GM12878 (cell line): ENCODE data around the gene COL11A2. TPM values are rescaled to one million over a fixed set of nuclear protein-coding genes. Genes with fewer than 3 reads are reported as not detected.

ENCODE experiments used
- CEBPB ChIP-seq, 2 experiments: fragments of 150-350 bp in 1 of 2; IDR thresholded peaks; 2 replicates each; pipeline ENCODE4 v1.6.1; 2012 to 2014; ENCODE audit warnings: low read depth in 2 of 2, low read length in 2 of 2, borderline replicate concordance in 1 of 2, inconsistent platforms in 1 of 2
- E2F8 ChIP-seq: fragments of 450-650 bp; IDR thresholded peaks from 2 replicates; pipeline ENCODE4 v1.6.1; 2018; ENCODE audit warnings: mild to moderate bottlenecking, low read depth, moderate library complexity; ENCODE audit not compliant: partially characterized antibody
- GABPA ChIP-seq: IDR thresholded peaks from 2 replicates; pipeline ENCODE4 v1.6.1; 2014; ENCODE audit warnings: antibody characterized with exemption, low read depth, mild to moderate bottlenecking, inconsistent platforms
- IRF3 ChIP-seq: fragments of 450-650 bp; IDR thresholded peaks from 2 replicates; pipeline ENCODE4 v1.6.1; 2014; ENCODE audit warnings: mild to moderate bottlenecking
- POLR2AphosphoS2 ChIP-seq: IDR thresholded peaks from 2 replicates; pipeline ENCODE4 v1.6.1; 2011; ENCODE audit warnings: low read depth, mild to moderate bottlenecking, low read length, improper control_type of control experiment, moderate library complexity
- RAD21 ChIP-seq: IDR thresholded peaks from 2 replicates; pipeline ENCODE4 v1.6.1; 2011; ENCODE audit warnings: mild to moderate bottlenecking, low read depth, low read length, moderate library complexity; ENCODE audit not compliant: insufficient read depth
- RUNX3 ChIP-seq: IDR thresholded peaks from 2 replicates; pipeline ENCODE4 v1.6.1; 2012; ENCODE audit warnings: low read length, inconsistent platforms
- STAT1 ChIP-seq: fragments of 450-650 bp; conservative IDR thresholded peaks from 2 replicates; pipeline ENCODE4 v1.6.1; 2014; ENCODE audit warnings: antibody characterized with exemption, mild to moderate bottlenecking
- ZBED1 ChIP-seq: IDR thresholded peaks from 2 replicates; pipeline ENCODE4 v1.6.1; 2016; ENCODE audit warnings: borderline replicate concordance
- polyA plus RNA-seq, 11 experiments: library from polyadenylated mRNA; depleted of rRNA in 4 of 11; unstranded in 6 of 11; stranded (reverse) in 5 of 11; fragments of >200 nt; fragmentation: Nextera tagmentation in 4 of 11; fragmentation: Illumina TruSeq in 1 of 11; extraction: Ambion mirVana in 4 of 11; extraction: Trizol in 1 of 11; gene quantifications; 1 replicate in 1 of 11; 2 replicates in 10 of 11; pipeline versions ENCODE4 v1.2.1 to v1.2.3, GENCODE V29; 2011 to 2016; ENCODE audit warnings: inconsistent platforms in 2 of 11, missing spikeins in 2 of 11, low read depth in 1 of 11
- total RNA-seq, 4 experiments: library from RNA; depleted of rRNA in 3 of 4; stranded (reverse); fragments of >200 nt in 3 of 4; fragmentation: Illumina TruSeq in 1 of 4; extraction: Trizol in 1 of 4; gene quantifications; 2 replicates each; pipeline versions ENCODE4 v1.2.1 to v1.2.3, GENCODE V29; 2013 to 2021

The COL11A2 gene
- total and polyA plus RNA-seq, 10 of the 15 experiments (the other 5 are each of a cell fraction or from before 2014, with no cell fraction given), result 0.03 to 0.83 (median 0.22) TPM; not detected in 1

DNA sequence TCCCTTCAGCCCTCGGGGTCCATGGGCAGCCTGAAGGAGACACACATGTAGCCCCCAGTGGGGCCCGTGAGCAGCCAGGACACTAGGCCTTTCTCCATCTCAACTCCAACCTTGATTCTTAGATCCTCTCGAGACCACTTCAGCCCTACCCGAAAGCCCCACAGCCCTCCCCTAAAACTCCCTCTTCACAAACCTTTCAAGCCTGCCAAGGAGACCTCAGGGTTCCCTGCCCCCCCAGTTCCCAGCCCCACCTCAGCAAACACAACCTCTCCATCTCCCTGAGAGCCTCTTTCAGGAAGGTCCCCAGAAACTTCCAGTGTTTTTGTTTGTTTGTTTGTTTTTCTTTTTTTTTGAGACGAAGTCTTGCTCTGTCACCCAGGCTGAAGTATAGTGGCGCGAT lies 11.1 kb downstream of the COL11A2 start (continued):
- TF ChIP-seq CEBPB (IDR thresholded peaks at IDR 0.05; ENCODE audit: borderline replicate concordance in 1 of 2, low read depth in 2 of 2, low read length in 2 of 2), result no peak
- no peak for TF ChIP-seq STAT1
- no peak for TF ChIP-seq POLR2AphosphoS2
- TF ChIP-seq ZBED1, result no peak
- no peak for TF ChIP-seq IRF3
- TF ChIP-seq E2F8, result no peak
- TF ChIP-seq RUNX3, result no peak
- TF ChIP-seq GABPA, result no peak
- TF ChIP-seq RAD21, result no peak
